HG02884 (cell line): ENCODE measurements around the gene POLR1B.
"Not testable (repeated sequence)": the region's sequence is repeated elsewhere in the genome, so short reads cannot be mapped to it uniquely, and the experiment has no call there.

Experiments used
- ATAC-seq: cut with Tn5 transposase; IDR thresholded peaks from one replicate; pipeline ENCODE4 v1.9.1; 2021; ENCODE audit warnings: mild to moderate bottlenecking, moderate library complexity; ENCODE audit not compliant: unreplicated experiment

POLR1B gene

GRCh38 chr2:112541315-112542122 lies 746 bp upstream of the POLR1B start:
- ATAC-seq: peak; percentile 60

DNA sequence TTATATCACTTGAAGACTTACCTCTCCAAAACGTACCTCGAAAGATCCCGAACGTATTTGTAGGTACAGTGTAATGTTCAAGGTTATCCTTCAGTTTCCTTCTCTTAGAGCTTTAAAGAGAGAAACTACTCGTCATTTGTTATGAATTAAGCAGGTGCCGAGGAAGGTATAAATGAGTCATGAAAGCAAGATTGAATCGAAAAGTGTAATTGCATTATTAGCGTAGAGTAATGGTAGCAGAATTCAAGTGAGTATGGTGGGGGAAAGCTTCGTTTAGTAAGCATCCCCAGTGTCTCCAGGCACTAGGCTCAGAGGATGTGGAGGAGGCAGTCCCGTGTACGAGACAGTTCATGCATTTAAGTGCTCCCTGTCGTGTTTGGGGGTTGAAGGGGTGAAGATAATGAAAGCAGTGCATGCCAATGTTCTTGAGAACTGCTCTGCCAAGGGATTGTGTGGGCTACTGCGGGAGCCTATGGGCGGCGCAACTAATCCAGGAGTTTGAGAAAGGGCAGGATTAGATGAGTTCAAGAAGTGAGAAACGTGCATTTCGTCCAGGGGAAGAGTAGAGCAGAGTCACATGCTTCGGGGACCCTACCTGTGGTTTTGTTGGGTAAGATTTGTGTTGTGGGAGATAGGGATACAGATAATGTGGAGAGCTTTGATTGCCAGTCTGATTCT lies 858 bp downstream of the POLR1B start:
- no peak for ATAC-seq

- no peak for ATAC-seq
These were observed 5.1 kb downstream of the POLR1B start for GRCh38 chr2:112547333-112547732.

- ATAC-seq: no peak
These were observed 6.7 kb downstream of the POLR1B start for GRCh38 chr2:112548980-112549379.

- ATAC-seq: no peak
These were observed 23.8 kb downstream of the POLR1B start for GRCh38 chr2:112566104-112566503.

GRCh38 chr2:112566508-112566907 lies 24.2 kb downstream of the POLR1B start:
- ATAC-seq: not testable (repeated sequence)

DNA sequence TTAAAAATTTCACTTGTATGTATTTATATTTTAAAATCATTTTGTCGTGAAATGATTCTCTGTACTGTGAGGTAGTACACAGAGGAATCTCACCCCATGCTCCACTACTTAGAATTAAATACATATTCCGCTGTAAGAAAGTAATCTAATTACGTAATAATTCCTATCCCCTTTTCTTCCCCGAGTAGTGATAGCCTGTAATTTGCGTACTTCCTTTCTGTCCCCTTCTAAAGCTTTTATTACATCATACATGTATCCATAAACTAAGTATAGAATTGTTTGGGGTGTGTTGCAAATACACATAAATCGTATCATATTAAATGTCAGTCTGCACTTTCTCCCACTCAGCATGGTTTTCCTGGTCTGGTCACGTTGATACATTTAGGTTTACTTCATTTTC lies 29.7 kb downstream of the POLR1B start:
- ATAC-seq: no peak

DNA sequence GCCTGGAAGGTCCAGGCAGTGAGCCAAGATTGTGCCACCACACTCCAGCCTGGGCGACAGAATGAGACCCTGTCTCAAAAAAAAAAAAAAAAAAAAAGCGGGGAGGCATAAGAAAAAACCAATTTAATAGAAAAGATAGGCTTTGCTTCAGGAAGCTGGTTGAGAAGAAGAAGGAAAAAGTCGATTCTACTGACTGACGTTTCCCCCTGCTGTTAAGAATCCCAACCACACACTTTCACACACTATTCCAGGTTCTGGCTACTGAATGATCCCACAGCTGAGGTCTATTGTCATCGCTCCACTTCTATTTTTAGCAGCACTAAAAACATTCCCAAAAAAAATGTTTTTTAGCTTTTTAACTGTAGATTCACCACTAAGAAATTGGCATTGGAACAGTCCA lies 35.5 kb downstream of the POLR1B start:
- ATAC-seq: no peak

DNA sequence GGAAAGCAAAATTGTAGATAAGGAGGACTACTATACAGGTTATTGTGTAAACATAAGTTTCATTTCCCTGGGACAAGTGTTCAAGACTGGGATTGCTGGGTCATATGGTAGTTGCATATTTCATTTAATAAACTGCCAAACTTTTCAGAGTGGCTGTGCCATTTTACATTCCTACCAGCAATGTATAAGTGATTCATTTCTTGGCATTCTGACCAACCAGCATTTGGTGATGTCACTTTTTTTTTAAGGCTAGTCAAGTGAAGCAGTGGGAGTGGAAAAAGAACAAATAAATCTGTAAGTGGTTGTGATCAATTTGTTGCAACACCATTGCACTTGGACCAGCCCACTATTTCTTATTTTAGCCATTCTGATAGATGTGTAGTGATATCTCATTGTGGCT lies 37.0 kb downstream of the POLR1B start:
- no peak for ATAC-seq

- no peak for ATAC-seq
These were observed 37.8 kb downstream of the POLR1B start for GRCh38 chr2:112580084-112580483.

DNA sequence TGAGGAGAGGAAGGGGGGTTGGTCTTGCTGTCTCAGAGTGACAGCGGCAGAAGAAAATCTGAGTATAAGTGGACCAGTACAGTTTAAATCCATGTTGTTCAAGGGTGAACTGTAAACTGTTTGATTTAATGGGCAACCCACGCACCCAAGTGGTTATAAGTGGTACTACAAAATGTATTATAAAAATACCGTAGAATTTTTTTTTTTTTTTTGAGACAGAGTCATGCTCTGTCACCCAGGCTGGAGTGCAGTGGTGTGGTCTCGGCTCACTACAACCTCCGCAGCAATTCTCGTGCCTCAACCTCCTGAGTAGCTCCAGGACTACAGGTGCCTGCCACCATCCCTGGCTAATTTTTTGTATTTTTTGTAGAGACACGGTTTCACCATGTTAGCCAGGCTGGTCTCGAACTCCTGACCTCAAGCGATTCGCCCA lies 40.1 kb downstream of the POLR1B start:
- no peak for ATAC-seq

GRCh38 chr2:112583497-112584133 lies 41.4 kb downstream of the POLR1B start:
- ATAC-seq: no peak

- ATAC-seq: peak; percentile 87
These were observed 42.0 kb downstream of the POLR1B start, which contains the start of gene CHCHD5 for GRCh38 chr2:112584134-112584890. TSS of gene CHCHD5 (plus strand) at chr2:112584609. CDS start at chr2:112584648, 39 bp downstream.

DNA sequence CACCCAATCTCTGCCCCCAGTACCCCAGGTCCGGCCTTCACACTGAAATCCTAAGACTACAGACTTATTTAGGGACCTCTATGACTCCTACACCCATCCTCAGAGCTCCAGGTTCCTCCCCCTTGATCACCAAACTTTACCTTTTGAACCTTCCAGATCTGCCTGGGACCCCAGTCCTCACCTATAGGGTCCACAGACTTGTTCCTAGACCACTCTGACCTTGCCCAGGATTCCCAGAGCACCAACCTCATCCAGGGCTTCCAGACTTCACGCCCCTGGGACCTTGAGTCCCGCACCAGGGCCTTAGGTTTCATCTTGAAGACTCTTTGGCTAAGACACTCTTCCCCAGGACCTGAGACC lies 42.6 kb downstream of the POLR1B start:
- ATAC-seq: no peak

GRCh38 chr2:112585400-112585799 lies 43.1 kb downstream of the POLR1B start:
- no peak for ATAC-seq

DNA sequence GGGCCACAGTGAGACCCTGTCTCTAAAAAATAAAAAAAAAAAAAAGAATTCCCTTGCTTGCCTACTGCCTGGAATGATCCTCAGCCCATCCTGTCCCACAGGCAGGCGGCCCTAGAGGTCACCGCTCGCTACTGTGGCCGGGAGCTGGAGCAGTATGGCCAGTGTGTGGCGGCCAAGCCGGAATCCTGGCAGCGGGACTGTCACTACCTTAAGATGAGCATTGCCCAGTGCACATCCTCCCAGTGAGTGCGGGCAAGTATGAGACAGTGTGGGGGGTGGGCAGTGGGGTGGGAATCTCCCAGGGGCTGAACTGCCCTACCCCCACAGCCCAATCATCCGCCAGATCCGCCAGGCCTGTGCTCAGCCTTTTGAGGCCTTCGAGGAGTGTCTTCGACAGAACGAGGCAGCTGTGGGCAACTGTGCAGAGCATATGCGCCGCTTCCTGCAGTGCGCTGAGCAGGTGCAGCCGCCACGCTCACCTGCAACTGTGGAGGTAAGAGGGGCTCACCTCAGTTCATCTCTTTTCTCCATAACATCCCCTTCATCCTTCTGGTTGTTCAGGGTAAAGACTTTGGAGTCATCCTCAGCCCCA lies 43.7 kb downstream of the POLR1B start:
- ATAC-seq: no peak

DNA sequence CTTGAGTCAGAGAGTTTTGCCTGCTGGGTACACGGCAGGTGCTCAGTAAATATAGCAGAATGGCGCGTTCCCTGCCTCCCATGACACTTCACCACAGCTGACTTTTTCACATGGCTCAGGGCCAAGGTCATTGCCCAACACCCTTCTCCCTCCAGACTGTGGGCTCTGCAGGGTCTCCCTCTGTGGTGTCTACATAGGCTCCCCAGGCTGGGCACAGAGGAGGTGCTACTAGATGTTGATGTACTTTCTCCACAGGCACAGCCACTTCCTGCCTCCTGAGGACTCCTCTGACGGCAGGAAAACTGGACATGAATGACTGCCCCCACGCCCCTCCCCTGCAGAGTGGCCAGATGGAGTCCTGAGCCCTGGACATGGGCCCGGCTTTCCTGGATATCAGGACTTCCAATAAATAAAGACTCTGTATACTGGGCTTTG lies 46.4 kb downstream of the POLR1B start:
- ATAC-seq: no peak

- ATAC-seq: no peak
These were observed 49.1 kb downstream of the POLR1B start for GRCh38 chr2:112591413-112591812.

GRCh38 chr2:112593736-112594135 lies 51.5 kb downstream of the POLR1B start:
- ATAC-seq: no peak

DNA sequence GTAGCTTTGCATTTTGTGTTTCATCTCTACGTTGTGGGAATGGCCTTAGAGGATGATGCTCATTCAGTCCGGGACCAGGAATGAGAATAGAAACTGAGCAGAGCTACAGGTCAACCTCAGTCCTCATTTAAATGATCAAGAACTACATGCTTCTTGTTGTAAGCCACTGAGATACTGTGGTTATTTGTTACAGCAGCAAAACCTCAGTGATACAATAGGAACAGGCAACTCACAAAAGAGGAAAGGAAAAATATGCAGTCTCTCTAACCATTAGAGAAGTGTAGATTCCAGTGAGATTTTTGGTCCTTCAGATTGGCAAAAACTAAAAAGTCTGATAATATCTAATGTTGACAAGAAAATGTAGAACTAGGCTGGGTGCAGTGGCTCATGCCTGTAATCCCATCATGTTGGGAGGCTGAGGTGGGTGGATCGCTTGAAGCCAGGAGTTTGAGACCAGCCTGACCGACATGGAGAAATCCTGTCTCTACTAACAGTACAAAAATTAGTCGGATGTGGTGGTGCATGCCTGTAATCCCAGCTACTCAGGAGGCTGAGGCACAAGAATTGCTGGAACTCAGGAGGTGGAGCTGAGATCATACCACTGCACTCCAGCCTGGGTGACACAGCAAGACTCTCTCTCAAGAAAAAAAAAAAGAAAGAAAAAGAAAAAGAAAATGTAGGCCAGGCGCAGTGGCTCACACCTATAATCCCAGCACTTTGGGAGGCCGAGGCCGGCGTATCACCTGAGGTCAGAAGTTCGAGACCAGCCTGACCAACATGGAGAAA lies 55.5 kb downstream of the POLR1B start:
- no peak for ATAC-seq
